ENCODE results near the gene CPOX. TPM values are rescaled to one million over a fixed set of nuclear protein-coding genes. Genes with fewer than 3 reads are reported as not detected.

The CPOX gene
- total and polyA plus RNA-seq, 3 donors from 2014 or later: 9.3 to 25.4 (median 21.7) TPM

GRCh38 chr3:98551236-98551635 is 42.2 kb downstream of the CPOX start:
- H3K36me3 ChIP-seq (ENCODE audit: low read depth, missing control alignments): no peaks in the 10 kb centered on the region
- TF ChIP-seq CTCF (IDR thresholded peaks at IDR 0.05): no peak
- no peak overlapping the region for H3K4me3 ChIP-seq
- intact Hi-C loops (cut with DNase I; ENCODE audit: low total_unique reads): no loop called here
- no peaks in the 10 kb centered on the region for H3K4me1 ChIP-seq
- H3K27ac ChIP-seq: no peak overlapping the region
- no peak for DNase-seq
- H3K9me3 ChIP-seq: no peaks in the 10 kb centered on the region
- WGBS, 2 donors: 78 to 93% methylated on average over 2 of the region's 2 CpGs
- H3K27me3 ChIP-seq: no peaks in the 10 kb centered on the region

GRCh38 chr3:98550833-98551232 is 42.6 kb downstream of the CPOX start:
- H3K4me3 ChIP-seq: no peak overlapping the region
- DNase-seq: no peak
- intact Hi-C loops (cut with DNase I; ENCODE audit: low total_unique reads): no loop called here
- H3K4me1 ChIP-seq: no peaks in the 10 kb centered on the region
- no peak for TF ChIP-seq POLR2A (IDR thresholded peaks at IDR 0.05)
- no peak for TF ChIP-seq CTCF (IDR thresholded peaks at IDR 0.05)
- no peaks in the 10 kb centered on the region for H3K27me3 ChIP-seq
- 86 to 97% methylated on average over 3 of the region's 3 CpGs for WGBS, 2 donors
- no peak overlapping the region for H3K27ac ChIP-seq
- H3K36me3 ChIP-seq (ENCODE audit: low read depth, missing control alignments): no peaks in the 10 kb centered on the region
- H3K9me3 ChIP-seq: no peaks in the 10 kb centered on the region

- no peaks in the 10 kb centered on the region for H3K9me3 ChIP-seq
- no peaks in the 10 kb centered on the region for H3K4me1 ChIP-seq
- no peak overlapping the region for H3K4me3 ChIP-seq
- no peak for TF ChIP-seq CTCF (IDR thresholded peaks at IDR 0.05)
- no peak for TF ChIP-seq POLR2A (IDR thresholded peaks at IDR 0.05)
- no peak for DNase-seq
- 72 to 75% methylated on average over 5 of the region's 5 CpGs for WGBS, 2 donors
- intact Hi-C loops (cut with DNase I; ENCODE audit: low total_unique reads): no loop called here
- no peak overlapping the region for H3K27ac ChIP-seq
- H3K27me3 ChIP-seq: no peaks in the 10 kb centered on the region
- H3K36me3 ChIP-seq (ENCODE audit: low read depth, missing control alignments): no peaks in the 10 kb centered on the region
Measured at GRCh38 chr3:98548544-98548943, 44.9 kb downstream of the CPOX start.

GRCh38 chr3:98545940-98546339 is 47.5 kb downstream of the CPOX start:
- no peak for DNase-seq
- 78 to 88% methylated on average over 5 of the region's 5 CpGs for WGBS, 2 donors
- no peaks in the 10 kb centered on the region for H3K27me3 ChIP-seq
- H3K9me3 ChIP-seq: no peaks in the 10 kb centered on the region
- no peak overlapping the region for H3K27ac ChIP-seq
- TF ChIP-seq CTCF (IDR thresholded peaks at IDR 0.05): no peak
- no peak for TF ChIP-seq POLR2A (IDR thresholded peaks at IDR 0.05)
- no peak overlapping the region for H3K4me3 ChIP-seq
- intact Hi-C loops (cut with DNase I; ENCODE audit: low total_unique reads): no loop called here
- H3K36me3 ChIP-seq (ENCODE audit: low read depth, missing control alignments): no peaks in the 10 kb centered on the region
- H3K4me1 ChIP-seq: no peaks in the 10 kb centered on the region

- Histone ChIP-seq H3K4me3 (no peak overlapping the region), H3K27me3 (no peaks in the 10 kb centered on the region), H3K4me1 (no peaks in the 10 kb centered on the region), H3K27ac (no peak overlapping the region), H3K36me3 (ENCODE audit: low read depth, missing control alignments) (no peaks in the 10 kb centered on the region), H3K9me3 (no peaks in the 10 kb centered on the region)
- intact Hi-C loops (cut with DNase I; ENCODE audit: low total_unique reads): no loop called here
- 75 to 100% methylated on average over 1 of the region's 1 CpG for whole genome bisulfite sequencing, 2 donors
- no peak for DNase-seq
- TF ChIP-seq POLR2A (IDR thresholded peaks at IDR 0.05) (no peak), CTCF (IDR thresholded peaks at IDR 0.05) (no peak)
Measured at GRCh38 chr3:98542623-98543022, 50.8 kb downstream of the CPOX start.
